Measurements from ENCODE around the gene ZBTB26.

The ZBTB26 gene, protein sequence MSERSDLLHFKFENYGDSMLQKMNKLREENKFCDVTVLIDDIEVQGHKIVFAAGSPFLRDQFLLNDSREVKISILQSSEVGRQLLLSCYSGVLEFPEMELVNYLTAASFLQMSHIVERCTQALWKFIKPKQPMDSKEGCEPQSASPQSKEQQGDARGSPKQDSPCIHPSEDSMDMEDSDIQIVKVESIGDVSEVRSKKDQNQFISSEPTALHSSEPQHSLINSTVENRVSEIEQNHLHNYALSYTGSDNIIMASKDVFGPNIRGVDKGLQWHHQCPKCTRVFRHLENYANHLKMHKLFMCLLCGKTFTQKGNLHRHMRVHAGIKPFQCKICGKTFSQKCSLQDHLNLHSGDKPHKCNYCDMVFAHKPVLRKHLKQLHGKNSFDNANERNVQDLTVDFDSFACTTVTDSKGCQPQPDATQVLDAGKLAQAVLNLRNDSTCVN

DNA sequence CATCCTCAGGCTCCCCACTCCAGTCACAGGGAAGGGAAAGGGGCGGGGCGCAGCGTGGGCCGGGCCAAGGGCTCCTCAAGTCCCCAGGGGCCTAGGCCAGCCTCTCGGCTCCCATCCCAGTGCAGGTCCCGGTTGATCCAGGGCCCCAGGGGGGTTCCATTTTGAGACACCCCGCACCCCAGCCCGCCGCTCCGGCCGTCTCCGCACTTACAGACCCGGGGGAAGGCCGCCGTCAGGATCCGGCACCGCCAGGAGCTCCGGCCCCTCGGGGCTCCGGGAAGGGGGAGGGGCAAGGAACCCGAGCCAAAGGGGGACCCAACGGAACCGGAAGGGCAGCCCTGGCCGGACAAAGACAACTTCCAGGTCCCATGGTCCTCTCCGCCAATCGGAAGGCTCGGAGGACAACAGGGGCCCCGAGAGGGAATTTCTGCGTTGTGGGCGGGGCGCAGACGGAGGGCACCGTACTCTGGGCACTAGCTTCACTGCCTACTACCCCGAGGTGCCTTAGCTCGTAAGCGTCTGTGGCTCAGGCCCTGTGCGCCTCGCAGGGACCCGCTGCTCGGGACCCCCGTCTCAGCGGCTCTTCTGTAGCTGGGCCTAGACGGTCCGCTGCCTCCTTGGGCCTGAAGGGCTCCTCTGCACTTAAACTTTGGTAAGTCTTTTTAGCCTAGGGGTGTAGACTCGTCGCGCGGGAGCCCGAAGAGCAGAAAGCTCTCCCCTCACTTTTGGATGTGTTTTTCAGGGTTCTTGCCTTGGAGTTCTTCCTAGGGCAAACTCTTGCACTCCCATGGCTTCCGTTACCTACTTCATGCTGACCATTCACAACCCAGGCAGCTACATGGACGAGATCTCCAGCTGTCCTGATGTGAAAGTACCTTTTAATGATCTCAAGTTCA, at the start of gene ZBTB26:
ZBTB26 (minus strand) TSS at position 287 of the 896 bp plus-strand sequence. CDS start 11,578 bp downstream, outside the sequence.
- ATAC-seq (peak; percentile 99), DNase-seq (ENCODE audit: low spot score in 2 of 2) (peak; percentile 80 to 95)
- Mint-ChIP-seq H3K36me3 (peaks cover 9% of the 10 kb centered on the region), H3K4me1 (peaks cover 12% of the 10 kb centered on the region), H3K4me3 (no peak within 1 kb of the TSS), H3K27ac (no peak within 1 kb of the TSS), H3K9me3 (no peaks in the 10 kb centered on the region)

DNA sequence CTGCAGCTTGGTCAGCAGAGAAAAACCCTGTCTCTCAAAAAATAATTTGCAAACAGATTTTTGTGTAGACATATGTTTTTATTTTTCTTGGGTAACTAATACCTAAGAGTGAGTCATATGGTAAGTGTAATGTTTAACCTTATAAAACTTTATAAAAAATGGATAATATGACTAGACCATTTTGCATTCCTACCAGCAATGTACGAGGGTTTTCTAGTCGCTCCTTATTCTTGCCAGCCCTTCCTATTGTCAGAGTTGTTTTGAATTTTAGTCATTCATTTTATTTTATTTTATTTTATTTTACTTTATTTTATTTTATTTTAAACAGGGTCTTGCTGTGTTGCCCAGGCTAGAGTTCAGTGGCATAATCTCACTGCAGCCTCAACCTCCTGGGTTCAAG, 47.3 kb upstream of the ZBTB26 start:
- H3K9me3 Mint-ChIP-seq = no peaks in the 10 kb centered on the region
- DNase-seq (ENCODE audit: low spot score in 2 of 2) (no peak), ATAC-seq (no peak)
- peaks cover 5% of the 10 kb centered on the region for H3K4me1 Mint-ChIP-seq
- H3K27ac Mint-ChIP-seq = no peak overlapping the region
- H3K36me3 Mint-ChIP-seq = peaks cover 13% of the 10 kb centered on the region
- H3K4me3 Mint-ChIP-seq = no peak overlapping the region

DNA sequence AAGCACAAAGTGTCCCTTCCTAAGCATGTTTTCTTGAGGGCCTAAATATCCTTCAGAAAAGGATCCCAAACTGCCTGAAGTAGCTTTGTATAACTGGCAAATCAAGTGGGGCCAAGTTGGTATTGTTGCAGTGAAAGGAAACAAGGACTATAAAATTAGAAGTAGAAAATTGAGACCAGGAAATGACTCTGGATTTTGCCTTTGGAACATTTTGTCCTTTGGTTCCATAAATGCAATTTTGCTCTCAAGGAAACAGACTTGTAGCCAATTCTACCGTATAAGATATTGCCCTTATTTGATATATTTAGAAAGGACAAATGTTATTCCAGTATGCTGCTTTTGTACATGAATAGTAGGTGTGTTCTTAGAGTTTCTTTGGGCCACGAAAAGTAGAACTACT, 43.9 kb upstream of the ZBTB26 start:
- peaks cover 5% of the 10 kb centered on the region for H3K4me1 Mint-ChIP-seq
- ATAC-seq (no peak), DNase-seq (ENCODE audit: low spot score in 2 of 2) (no peak)
- no peak overlapping the region for H3K27ac Mint-ChIP-seq
- no peaks in the 10 kb centered on the region for H3K9me3 Mint-ChIP-seq
- peaks cover 29% of the 10 kb centered on the region for H3K36me3 Mint-ChIP-seq
- H3K4me3 Mint-ChIP-seq = no peak overlapping the region

DNA sequence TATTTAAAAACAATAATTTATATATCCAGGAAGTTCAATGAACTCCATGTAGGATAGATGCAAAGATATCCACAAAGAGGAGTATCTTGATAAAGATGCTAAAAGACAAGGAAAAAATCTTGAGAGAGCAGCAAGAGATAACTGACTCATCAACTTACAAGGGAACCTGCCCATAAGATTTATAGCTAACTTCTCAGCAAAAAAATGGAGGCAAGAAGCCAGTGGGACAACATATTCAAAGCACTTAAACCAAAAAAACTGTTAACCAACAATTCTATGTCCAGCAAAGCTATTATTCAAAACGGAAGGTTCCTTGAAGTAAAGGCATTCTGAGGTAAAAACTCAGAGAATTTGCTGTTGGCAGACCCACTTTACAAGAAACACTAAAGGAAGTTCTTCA, 29.8 kb upstream of the ZBTB26 start:
- Mint-ChIP-seq H3K4me3 (no peak overlapping the region), H3K36me3 (peaks cover 60% of the 10 kb centered on the region), H3K4me1 (no peaks in the 10 kb centered on the region), H3K9me3 (no peaks in the 10 kb centered on the region), H3K27ac (no peak overlapping the region)
- DNase-seq (ENCODE audit: low spot score in 2 of 2) (no peak), ATAC-seq (no peak)

DNA sequence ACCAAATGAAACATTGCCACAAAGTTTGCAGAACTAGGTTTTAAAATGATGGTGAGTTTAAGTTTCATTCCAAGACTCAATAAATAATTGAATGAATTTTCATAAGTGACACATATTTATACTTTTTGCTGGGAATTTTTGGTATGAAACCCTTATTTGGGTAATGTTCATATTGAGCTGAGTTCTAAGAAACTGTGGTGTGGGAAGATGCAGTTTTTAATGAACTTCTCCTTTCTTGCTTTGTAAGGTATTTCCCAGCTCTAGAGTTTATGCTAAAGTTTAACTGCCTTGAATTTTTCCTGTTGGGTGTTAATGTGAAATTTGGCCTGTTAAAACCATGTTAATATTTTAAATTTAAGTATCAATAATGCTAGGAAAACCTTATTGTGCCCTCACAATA, 24.6 kb upstream of the ZBTB26 start:
- no peak for ATAC-seq
- Mint-ChIP-seq H3K4me3 (no peak overlapping the region), H3K4me1 (peaks cover 14% of the 10 kb centered on the region), H3K9me3 (no peaks in the 10 kb centered on the region), H3K36me3 (peaks cover 32% of the 10 kb centered on the region), H3K27ac (peak overlapping the region; percentile 20)
- no peak for DNase-seq (ENCODE audit: low spot score in 2 of 2)

DNA sequence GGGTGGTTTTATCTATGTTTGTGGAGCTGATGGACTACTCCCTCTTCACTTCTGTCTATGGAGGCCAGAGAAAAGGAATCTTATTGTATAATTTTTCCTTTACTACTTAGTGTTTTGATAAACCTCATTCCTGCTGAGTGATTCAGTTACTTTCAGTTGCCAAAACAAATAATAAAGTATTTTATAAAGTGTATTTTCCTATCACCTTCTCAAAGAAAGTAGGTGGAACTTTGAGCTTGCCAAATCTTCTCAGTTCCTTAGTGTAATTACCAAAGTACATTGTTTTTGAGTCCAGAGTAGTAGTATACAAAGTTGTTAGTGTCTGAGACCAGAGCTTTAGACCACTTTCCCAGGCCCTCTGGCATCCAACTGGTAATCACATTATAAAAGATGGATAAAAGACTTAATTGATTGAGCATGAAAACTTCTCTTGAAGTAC, 23.0 kb upstream of the ZBTB26 start:
- no peak overlapping the region for H3K4me3 Mint-ChIP-seq
- no peaks in the 10 kb centered on the region for H3K9me3 Mint-ChIP-seq
- DNase-seq (ENCODE audit: low spot score in 2 of 2) (no peak), ATAC-seq (no peak)
- H3K36me3 Mint-ChIP-seq = peaks cover 16% of the 10 kb centered on the region
- peaks cover 27% of the 10 kb centered on the region for H3K4me1 Mint-ChIP-seq
- no peak overlapping the region for H3K27ac Mint-ChIP-seq

DNA sequence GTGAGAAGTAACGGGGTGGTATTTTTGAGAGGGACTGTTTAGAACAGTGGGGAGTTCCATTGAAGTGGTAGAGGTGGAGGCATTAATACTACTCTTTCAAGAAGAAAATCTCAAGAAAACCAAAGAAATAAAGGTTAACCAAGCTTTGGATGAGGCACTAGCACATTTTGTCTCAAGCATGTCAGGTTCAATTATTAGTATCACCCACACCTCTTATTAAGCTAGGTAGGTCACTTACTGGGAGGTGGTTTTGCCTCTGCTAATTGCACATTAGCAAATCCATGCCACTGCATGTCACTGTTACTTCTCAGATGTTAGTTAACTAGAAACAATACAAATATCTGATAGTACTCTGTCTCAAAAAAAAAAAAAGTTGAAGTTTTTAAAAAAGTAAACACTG, 19.7 kb upstream of the ZBTB26 start:
- ATAC-seq (no peak), DNase-seq (ENCODE audit: low spot score in 2 of 2) (no peak)
- H3K36me3 Mint-ChIP-seq = no peaks in the 10 kb centered on the region
- no peak overlapping the region for H3K4me3 Mint-ChIP-seq
- no peaks in the 10 kb centered on the region for H3K9me3 Mint-ChIP-seq
- H3K4me1 Mint-ChIP-seq = peaks cover 40% of the 10 kb centered on the region
- H3K27ac Mint-ChIP-seq = no peak overlapping the region

DNA sequence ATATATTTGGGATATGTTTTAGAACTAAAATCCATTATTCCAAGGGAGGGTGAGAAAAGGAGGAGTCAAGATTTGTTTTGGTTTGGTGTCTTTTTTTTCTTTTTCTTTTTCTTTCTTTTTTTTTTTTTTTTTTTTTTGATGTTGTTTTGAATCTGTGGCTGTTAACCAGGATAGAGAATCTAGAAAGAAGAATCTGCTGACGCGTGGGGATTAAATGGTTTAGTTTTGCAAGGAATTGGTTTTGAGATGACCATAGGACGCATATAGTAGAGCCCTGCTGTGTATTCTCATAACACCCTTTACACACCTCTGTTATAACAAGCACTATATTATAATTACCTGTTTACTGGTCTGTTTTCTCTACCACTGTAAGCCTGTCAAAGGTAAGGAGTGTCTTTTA, 19.0 kb upstream of the ZBTB26 start:
- Mint-ChIP-seq H3K4me1 (peaks cover 40% of the 10 kb centered on the region), H3K27ac (no peak overlapping the region)
- ATAC-seq = no peak

DNA sequence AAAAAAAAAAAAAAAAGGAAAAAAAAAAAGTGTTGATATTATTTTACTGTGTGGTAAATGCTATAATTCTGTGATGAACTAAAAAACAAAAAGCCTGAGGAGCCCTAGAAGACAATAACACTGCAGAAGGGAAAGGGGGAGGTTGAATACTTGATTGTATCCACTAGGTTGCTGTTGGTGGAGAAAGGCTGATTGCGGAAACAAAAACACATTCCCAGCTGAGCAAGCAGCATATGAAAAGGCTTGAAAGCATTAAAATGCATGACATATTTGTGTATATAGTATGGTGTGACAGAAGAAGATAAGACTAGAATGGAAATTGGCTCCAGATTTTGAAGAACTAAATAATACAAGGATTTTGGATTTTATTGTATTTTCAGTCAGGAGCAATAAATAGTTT, 18.4 kb upstream of the ZBTB26 start:
- peaks cover 5% of the 10 kb centered on the region for H3K36me3 Mint-ChIP-seq
- H3K27ac Mint-ChIP-seq = no peak overlapping the region
- peaks cover 35% of the 10 kb centered on the region for H3K4me1 Mint-ChIP-seq
- no peaks in the 10 kb centered on the region for H3K9me3 Mint-ChIP-seq
- ATAC-seq (no peak), DNase-seq (ENCODE audit: low spot score in 2 of 2) (no peak)
- no peak overlapping the region for H3K4me3 Mint-ChIP-seq

More for the DNA sequence above, 19.0 kb upstream of the ZBTB26 start:
- H3K36me3 Mint-ChIP-seq = peaks cover 5% of the 10 kb centered on the region
- no peak for DNase-seq (ENCODE audit: low spot score in 2 of 2)
- H3K4me3 Mint-ChIP-seq = no peak overlapping the region
- H3K9me3 Mint-ChIP-seq = no peaks in the 10 kb centered on the region

DNA sequence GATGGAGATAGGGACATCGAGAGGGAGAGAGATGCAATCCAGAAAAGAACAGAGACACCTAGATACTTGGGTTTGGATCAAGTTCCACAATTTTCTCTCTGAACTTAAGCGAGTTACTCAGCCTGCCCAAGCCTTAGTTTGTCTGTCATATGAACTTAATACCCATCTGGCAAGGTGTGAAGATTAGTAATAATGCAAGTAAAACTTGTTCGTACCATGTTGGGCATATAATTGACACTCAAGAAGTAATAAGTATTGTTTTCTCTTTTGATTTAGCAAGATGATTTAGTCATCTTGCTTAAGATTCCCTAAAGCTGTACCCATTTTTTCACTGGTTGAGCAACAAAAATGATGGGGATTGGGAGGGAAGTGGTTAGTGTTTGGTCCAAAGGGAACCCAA, 17.0 kb upstream of the ZBTB26 start:
- peak overlapping the region; percentile 8 for H3K4me3 Mint-ChIP-seq
- H3K4me1 Mint-ChIP-seq = peaks cover 26% of the 10 kb centered on the region
- peak overlapping the region; percentile 38 for H3K27ac Mint-ChIP-seq
- DNase-seq (ENCODE audit: low spot score in 2 of 2) = no peak
- H3K9me3 Mint-ChIP-seq = no peaks in the 10 kb centered on the region
- H3K36me3 Mint-ChIP-seq = peaks cover 11% of the 10 kb centered on the region
- peak; percentile 92 for ATAC-seq

DNA sequence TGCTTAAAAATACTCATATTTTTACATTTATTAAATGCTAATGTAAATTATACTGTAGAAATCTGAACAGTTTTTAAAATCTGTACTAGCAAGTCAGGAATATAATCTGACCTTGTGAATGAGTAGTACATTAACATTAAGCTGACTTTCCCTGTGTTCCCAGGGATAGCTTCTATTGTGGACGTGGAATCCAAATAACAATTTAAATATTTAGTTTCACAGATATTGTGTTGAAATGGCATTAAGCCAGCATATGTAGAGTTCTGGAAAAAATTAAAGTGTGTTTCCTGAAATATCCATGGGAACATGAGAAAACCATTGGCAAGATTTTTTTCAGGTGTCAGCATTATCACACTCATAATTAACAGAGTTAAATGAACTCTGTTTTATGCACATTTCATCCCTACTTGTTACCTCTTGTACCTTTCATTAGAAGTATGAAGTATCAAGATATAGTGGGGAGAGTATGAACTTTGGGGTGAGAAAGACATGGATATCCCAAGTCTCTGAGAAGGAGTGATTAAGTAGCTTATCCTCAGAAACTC, 15.2 kb upstream of the ZBTB26 start:
- Mint-ChIP-seq H3K9me3 (no peaks in the 10 kb centered on the region), H3K4me1 (peaks cover 34% of the 10 kb centered on the region), H3K27ac (peak overlapping the region; percentile 1), H3K4me3 (peak overlapping the region; percentile 8), H3K36me3 (peaks cover 16% of the 10 kb centered on the region)
- ATAC-seq = no peak
- no peak for DNase-seq (ENCODE audit: low spot score in 2 of 2)

DNA sequence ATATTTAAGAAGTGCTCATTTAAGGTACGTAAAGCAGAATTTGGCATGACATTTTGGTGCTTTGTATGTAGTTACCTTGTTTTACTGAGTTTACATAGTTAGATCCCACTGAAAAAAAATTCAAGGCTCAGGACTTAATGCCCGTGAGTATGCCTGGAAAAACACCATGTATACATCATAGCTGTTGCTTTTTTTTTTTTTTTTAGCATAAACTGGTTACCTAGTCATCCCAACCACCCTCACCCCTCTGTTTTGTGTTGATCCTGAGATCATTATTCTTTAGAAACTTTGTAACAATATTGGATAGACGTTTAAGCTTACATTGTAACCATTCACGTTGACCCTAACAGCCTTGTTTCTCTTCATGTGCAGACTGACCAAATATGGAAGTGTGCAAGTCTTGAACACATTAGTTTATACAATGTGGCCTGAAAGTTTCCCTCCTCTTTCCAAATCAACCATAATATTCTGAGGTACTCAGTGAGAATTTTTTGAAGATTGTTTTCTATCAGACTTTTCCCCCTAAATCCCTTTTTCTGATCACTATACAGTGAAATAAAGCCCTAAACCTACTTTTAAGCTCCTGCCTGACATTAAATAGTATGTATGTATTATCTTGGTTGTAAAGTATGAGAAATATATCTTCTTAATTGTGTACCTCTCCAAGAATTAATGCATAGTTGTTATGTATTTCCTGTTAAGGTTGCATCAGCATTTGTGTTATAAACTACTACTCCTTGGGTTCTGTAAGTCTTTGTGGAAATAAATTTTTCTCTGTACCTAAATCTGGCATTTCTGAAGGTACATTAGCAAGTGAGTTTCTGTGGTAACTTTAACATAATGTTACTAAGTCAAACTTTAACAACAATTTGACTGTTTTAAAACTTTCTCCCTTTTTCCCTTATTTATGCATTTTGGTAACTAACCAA, 13.9 kb upstream of the ZBTB26 start:
- no peak for DNase-seq (ENCODE audit: low spot score in 2 of 2)
- Mint-ChIP-seq H3K4me1 (peaks cover 31% of the 10 kb centered on the region), H3K36me3 (peaks cover 27% of the 10 kb centered on the region), H3K27ac (no peak overlapping the region), H3K9me3 (no peaks in the 10 kb centered on the region), H3K4me3 (no peak overlapping the region)
- ATAC-seq = no peak

DNA sequence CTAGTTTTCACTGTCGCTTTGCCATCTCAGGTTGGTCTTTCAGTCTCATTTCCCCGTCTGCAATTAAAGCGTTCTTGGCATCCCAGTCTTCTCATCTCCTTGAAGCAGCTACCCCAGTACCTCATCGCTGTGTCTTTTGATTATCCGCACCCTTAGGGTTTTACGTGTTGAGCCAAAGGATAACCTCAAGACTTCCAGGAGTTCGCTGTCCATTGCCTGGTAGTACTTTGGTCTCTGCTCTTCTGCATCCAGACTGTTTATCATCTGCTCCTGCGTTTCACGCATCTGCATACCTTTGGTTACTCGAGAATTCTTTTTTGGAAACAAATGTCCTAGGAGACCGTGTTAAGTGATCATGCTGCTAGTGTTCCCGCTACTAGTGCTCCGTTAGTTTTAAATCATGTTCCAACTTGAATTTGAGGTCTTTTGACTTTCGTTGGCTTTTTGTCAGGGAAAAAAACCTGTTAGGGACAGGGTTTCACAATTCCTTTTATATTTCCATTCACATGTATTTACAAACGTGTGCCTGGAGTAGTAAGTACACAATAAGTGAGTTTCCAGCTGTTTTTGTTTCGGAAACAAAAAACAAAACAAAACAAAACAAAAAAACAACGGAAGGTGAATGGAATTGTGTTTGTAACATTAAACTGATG, 10.4 kb upstream of the ZBTB26 start:
- Mint-ChIP-seq H3K4me3 (peak overlapping the region; percentile 94), H3K9me3 (no peaks in the 10 kb centered on the region), H3K27ac (peak overlapping the region; percentile 96), H3K36me3 (peaks cover 60% of the 10 kb centered on the region), H3K4me1 (peaks cover 16% of the 10 kb centered on the region)
- no peak for DNase-seq (ENCODE audit: low spot score in 2 of 2)
- ATAC-seq = no peak

Data from stimulated activated effector memory CD8-positive, alpha-beta T cell treated with anti-CD3 and anti-CD28 coated beads, Interleukin-12 subunit alpha, Interleukin-12 subunit beta, amount 100 ng/mL, for 72 hours (primary cell).